Epithelial cell of esophagus (primary cell): ENCODE data around the gene LIPG.

Source experiments
- DNase-seq: peaks from one replicate; pipeline ENCODE4 v3.0.0; 2010; ENCODE audit warnings: low read depth
- H3K4me3 ChIP-seq: 2 replicates; pipeline ENCODE4 v1.5.1; 2011; ENCODE audit warnings: mild to moderate bottlenecking, low read length, control low read depth
- TF ChIP-seq, protein P1 (sequence below): IDR thresholded peaks from 2 replicates; pipeline ENCODE4 v1.5.1; 2011; ENCODE audit warnings: low read depth, mild to moderate bottlenecking, low read length, control low read depth, inconsistent platforms; ENCODE audit not compliant: insufficient read depth; ENCODE audit errors: missing control alignments

The LIPG gene

DNA sequence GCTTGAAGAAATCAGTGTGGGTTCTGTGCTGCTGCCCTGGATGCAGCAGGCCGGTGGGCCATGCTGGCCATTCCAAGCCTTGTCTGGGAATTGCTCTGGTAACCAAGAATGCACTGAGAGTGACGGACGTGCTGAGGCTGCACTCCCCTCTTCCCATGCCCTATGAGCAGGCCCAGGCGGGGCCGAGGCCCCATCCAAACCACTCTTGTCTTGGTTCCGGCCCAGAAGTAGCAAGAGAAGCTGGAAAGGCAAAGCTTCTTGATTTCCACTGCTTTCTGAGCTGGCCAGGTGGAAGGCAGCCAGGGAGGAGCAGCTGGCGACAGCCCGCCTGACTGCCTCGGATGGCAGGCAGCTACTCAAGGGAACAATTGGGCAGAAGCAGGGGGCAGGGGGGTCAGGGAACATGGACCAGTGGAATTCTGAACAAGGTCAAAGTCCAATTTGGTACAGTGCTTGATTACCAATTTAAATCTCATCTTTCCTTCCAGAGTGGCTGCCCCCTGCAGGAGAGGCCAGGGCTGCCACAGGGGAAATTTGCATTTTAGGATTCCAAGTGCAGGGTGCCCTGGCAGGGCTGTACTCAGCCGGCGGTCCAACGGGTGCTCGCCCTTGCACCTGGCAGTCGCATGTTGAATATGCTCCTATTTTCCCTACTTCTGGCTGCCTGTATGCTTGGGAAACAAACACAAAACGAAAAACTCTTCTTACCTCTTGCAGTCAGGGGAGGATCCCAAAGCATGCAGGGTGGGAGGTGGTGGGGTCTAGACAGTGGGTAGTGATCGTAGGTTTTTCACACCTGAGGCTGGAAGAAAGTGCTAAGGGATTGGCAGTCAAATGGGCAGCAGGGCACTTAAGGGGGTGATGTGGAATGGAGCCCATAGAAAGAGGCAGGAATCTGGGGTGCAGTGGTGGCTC is 67.3 kb downstream of the LIPG start:
- TF ChIP-seq, protein P1, sequence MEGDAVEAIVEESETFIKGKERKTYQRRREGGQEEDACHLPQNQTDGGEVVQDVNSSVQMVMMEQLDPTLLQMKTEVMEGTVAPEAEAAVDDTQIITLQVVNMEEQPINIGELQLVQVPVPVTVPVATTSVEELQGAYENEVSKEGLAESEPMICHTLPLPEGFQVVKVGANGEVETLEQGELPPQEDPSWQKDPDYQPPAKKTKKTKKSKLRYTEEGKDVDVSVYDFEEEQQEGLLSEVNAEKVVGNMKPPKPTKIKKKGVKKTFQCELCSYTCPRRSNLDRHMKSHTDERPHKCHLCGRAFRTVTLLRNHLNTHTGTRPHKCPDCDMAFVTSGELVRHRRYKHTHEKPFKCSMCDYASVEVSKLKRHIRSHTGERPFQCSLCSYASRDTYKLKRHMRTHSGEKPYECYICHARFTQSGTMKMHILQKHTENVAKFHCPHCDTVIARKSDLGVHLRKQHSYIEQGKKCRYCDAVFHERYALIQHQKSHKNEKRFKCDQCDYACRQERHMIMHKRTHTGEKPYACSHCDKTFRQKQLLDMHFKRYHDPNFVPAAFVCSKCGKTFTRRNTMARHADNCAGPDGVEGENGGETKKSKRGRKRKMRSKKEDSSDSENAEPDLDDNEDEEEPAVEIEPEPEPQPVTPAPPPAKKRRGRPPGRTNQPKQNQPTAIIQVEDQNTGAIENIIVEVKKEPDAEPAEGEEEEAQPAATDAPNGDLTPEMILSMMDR, result peak; percentile 22
- DNase-seq, result no peak
- H3K4me3 ChIP-seq, result no peak overlapping the region

DNA sequence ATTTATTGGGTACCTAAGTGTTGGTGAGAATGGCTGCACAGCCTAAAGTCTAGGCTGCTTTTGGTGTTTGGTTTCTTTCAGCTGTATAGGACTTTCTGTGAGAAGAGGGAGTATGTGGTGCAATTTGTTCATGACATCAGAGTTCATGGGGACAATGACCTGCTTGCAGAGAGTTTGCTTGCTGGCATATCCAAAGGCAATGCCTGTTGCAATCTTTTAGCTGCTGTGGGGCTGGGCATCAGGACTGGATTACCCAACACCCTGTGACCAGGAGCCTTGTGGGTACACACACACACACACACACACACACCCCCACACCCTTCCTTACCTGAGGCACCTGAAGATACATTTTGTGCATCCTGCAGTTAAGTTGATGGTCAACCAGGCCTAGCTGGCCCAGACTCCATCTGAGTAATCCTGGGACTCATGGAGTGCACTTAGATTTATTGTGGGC is 68.4 kb downstream of the LIPG start:
- peak; percentile 67 for DNase-seq
- no peak overlapping the region for H3K4me3 ChIP-seq
- TF ChIP-seq, protein P1, result no peak

DNA sequence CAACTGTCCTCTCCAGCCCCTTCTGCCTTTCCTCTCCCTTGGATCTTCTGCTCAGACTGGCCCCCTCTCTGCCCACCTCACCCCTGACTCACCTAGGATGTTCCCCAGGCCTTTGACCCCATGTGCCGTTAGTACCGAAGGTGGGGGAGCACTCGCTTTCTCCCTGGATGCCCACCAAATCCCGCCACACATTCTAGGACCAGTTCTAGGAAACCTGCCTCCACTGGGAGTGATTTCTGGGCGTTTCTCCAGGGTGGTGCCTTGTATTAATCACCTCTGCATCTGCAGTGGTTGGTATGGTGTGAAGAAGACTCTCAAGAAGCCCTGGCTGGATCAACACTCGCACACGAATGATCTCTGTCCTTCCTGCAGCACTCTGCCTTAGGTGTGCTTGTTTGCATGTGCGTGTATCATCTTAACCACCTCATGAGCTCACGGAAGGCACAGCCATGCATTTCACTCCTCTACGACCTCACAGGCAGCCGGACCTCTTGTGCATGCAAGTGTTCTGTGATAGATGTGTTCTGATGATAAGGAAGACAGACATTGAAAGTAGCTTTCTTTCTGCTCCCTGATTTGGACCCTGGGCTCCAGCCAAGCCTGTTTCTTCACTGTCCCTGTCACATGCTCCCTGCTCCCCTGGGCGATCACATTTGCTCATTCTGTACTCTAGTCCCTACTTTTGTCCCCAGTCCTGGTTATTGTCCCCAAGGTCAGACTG is 69.4 kb downstream of the LIPG start:
- TF ChIP-seq, protein P1, result no peak
- no peak overlapping the region for H3K4me3 ChIP-seq
- DNase-seq, result no peak

DNA sequence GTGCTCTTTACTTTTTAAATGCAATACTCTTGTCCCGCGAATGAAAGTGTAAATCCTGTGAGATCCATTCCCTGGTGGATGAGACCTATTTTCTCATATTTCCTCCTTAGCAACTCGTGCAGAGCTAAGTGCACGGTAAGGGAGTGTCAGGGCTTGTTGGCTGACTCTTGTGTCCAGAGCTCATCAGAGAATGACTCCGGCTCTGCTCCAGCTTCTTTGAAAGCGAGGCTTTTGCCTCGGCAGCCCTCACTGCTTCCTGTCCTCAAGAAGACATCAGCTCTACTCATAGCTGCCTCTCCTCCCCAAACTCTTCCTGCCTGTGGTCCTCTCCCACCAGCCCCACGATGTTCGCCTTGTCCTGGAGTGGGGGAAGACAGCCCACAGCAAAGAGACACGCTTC is 70.7 kb downstream of the LIPG start:
- H3K4me3 ChIP-seq, result no peak overlapping the region
- peak; percentile 54 for DNase-seq
- TF ChIP-seq, protein P1, result no peak

DNA sequence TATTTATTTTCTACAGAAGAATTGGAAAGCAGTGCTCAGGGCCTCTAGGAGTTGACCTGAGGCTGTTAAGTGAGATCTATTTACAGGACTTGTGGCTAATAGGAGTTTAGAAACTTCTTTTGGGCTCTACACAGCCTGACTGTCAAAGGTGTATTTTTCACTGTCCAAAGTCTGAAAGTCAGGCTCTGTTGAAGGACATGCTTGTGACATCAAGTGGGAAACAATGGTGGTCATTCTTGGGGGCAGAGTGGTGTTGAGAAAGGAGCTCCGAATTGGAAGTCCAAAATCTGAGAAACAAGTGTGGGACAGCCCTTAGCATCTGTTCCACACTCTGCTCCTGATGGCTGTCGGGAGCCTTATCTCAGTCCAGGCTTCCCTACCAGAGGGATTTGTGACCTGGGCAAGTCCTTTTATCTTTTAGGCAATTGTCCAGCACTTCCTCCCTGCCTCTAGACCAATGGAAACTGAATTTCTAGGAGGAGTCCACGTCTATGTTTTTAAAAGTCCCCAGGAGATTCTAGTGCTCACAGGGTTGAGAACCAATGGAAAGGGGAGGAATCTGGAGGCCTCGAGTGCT is 76.4 kb downstream of the LIPG start:
- H3K4me3 ChIP-seq, result no peak overlapping the region
- TF ChIP-seq, protein P1, result no peak
- DNase-seq, result no peak

GRCh38 chr18:49638891-49639557 is 77.2 kb downstream of the LIPG start:
- TF ChIP-seq, protein P1, result no peak
- no peak for DNase-seq
- no peak overlapping the region for H3K4me3 ChIP-seq
